Aorta (tissue), 5 donors: ENCODE measurements around the gene FBXO48. TPM values are rescaled to one million over a fixed set of nuclear protein-coding genes. Genes with fewer than 3 reads are reported as not detected.
A peak's percentile ranks its signal among the peaks of the same experiment; 100 is the strongest.

Source experiments
- ATAC-seq: fragments of 200-7000 bp; cut with Tn5 transposase; one replicate; pipeline ENCODE4 v1.9.1; 2022; ENCODE audit warnings: moderate library complexity; ENCODE audit not compliant: low FRiP score
- DNase-seq, 2 donors: peaks; one replicate each; pipeline ENCODE4 v3.0.0-alpha.2; 2020
- H3K27ac ChIP-seq, 2 donors: one replicate each; pipeline ENCODE4 v1.5.1; 2013; ENCODE audit warnings: low read length in 2 of 2, mild to moderate bottlenecking in 2 of 2, moderate library complexity in 2 of 2, control low read depth in 1 of 2, inconsistent platforms in 1 of 2, low read depth in 1 of 2
- H3K27me3 ChIP-seq, 2 donors: one replicate each; pipeline ENCODE4 v1.6.1; 2013; ENCODE audit warnings: control low read depth in 1 of 2, low read length in 1 of 2, mild to moderate bottlenecking in 1 of 2, moderate library complexity in 1 of 2; ENCODE audit not compliant: insufficient read depth in 2 of 2, control insufficient read depth in 1 of 2
- H3K36me3 ChIP-seq, 2 donors: one replicate each; pipeline ENCODE4 v1.6.1; 2013; ENCODE audit warnings: control low read depth in 1 of 2, low read length in 1 of 2, mild to moderate bottlenecking in 1 of 2; ENCODE audit not compliant: insufficient read depth in 2 of 2, control insufficient read depth in 1 of 2
- H3K4me1 ChIP-seq, 2 donors: one replicate each; pipeline ENCODE4 v1.6.1; 2013; ENCODE audit warnings: low read length in 2 of 2, control low read depth in 1 of 2, mild to moderate bottlenecking in 1 of 2, moderate library complexity in 1 of 2; ENCODE audit not compliant: insufficient read depth in 2 of 2, control insufficient read depth in 1 of 2
- H3K4me3 ChIP-seq, 2 donors: one replicate each; pipeline ENCODE4 v1.5.1; 2013; ENCODE audit warnings: low read length in 2 of 2, control low read depth in 1 of 2, mild to moderate bottlenecking in 1 of 2
- H3K9me3 ChIP-seq: one replicate; pipeline ENCODE4 v1.6.1; 2013; ENCODE audit warnings: mild to moderate bottlenecking, low read length; ENCODE audit not compliant: control insufficient read depth
- WGBS, 2 donors: extraction: QIAGEN DNeasy Blood & Tissue Kit; methylation state at CpG; one replicate each; pipeline ENCODE4 v1.1.7; 2013; 5-methylcytosine and 5-hydroxymethylcytosine counted together
- intact Hi-C, 2 donors: fragments of 100-400 bp; cut with DNase I; formaldehyde crosslinking; loops; one replicate each; pipeline versions ENCODE4 v1.14.2 to v1.15.0; 2022
- polyA plus RNA-seq, 2 donors: library from polyadenylated mRNA; stranded (reverse); fragments of 200-250 nt; gene quantifications; one replicate each; pipeline ENCODE4 v1.2.3, GENCODE V29; 2013
- total RNA-seq, 2 donors: library from RNA; stranded (reverse); fragmentation: NEBNext Ultra II Directional; extraction: Animal tissue kit (Norgen Biotek cat#: 25700); gene quantifications; one replicate each; pipeline ENCODE4 v1.2.1, GENCODE V29; 2021
- donor health status: healthy with polysubstance abuse.
- donor health status: Bipolar disorder and iron deficiency.
- donor health status: DM: no; HTN: no; CAD: no.
- donor health status: DM: no; HTN: no; CAD: no.
- donor health status: DM: yes; HTN: yes; CAD: no.

Gene FBXO48
- total and polyA plus RNA-seq, 4 donors = 0.43 to 1.5 (median 1.1) TPM

- 2% methylated on average over 11 of the region's 11 CpGs for WGBS, 2 donors
- Histone ChIP-seq H3K27ac (peak overlapping the region; percentile 11 to 20), H3K4me1 (no peaks in the 10 kb centered on the region), H3K36me3 (no peaks in the 10 kb centered on the region), H3K27me3 (no peaks in the 10 kb centered on the region), H3K9me3 (no peaks in the 10 kb centered on the region), H3K4me3 (peak overlapping the region; percentile 33 to 94)
- no peak for ATAC-seq
- DNase-seq = no peak
- intact Hi-C loops = loop anchor here in 1 of 2 donors (5.0 kb wide), 2 partner anchors 241 to 451 kb away; no protein-coding TSS in a partner anchor
These were observed 725 bp downstream of the FBXO48 start for GRCh38 chr2:68466361-68466777.

DNA sequence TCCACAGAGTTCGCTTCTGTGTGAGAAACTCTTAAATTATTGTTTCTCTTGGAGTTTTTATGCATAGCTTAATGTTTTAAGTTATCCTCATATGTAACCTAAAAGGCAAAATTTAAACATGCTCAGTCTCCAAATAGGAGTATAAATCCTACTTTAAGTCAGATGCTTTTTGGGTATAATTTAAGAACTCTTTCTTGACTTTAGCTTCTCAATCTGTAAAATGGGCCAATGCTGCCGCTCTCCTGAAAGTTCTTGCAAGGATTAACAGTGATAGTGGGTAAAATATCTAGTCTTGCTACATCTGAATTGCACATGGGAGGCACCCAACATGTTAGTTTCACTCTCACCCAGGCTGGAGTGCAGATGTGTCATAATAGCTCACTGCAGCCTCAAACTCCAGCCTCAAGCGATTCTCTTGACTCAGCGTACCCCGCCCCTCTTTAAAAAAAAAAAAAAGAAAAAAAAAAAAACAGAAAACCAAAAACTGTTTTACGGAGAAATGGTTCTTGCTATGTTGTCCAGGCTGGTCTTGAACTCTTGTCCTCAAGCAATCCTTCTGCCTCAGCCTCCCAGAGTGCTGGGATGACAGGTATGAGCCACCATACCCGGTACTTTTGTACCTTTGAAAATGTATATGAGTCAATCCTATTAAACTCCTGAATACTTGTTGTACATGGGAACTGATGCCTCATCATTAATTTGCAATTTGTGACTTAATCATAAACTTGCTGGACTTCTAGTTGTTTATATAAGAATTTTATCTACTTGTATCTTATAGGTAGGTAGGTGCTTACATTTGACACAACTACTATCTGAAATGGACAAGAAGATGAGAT is 1.8 kb downstream of the FBXO48 start:
- intact Hi-C loops = loop anchor here in 1 of 2 donors (5.0 kb wide), 2 partner anchors 242 to 452 kb away; no protein-coding TSS in a partner anchor
- no peak overlapping the region for H3K27ac ChIP-seq

DNA sequence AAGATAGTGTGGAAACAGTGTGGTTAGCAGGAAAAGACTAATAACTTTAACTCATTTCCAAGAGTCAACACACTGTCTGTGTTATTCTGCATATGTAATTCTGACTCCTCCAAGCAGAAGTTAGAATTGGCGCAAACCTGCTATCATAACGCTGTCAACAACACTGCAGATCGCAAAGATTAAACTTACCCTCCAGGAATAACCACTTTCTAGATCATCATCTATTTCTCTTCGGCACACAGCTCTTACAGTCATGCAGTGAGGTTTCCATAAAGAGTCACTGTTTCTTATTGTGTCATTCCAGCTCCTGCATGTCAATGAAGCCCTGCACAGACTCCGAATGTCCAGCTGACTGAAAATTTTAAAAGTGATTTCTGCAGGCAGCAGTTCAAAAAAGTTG is 2.4 kb downstream of the FBXO48 start:
- ATAC-seq (no peak), DNase-seq (no peak)
- Histone ChIP-seq H3K4me1 (no peaks in the 10 kb centered on the region), H3K4me3 (no peak overlapping the region), H3K36me3 (no peaks in the 10 kb centered on the region), H3K9me3 (no peaks in the 10 kb centered on the region), H3K27ac (no peak overlapping the region), H3K27me3 (no peaks in the 10 kb centered on the region)
- WGBS, 2 donors = 96% methylated on average over 5 of the region's 5 CpGs
- intact Hi-C loops = loop anchor here (5.0 kb wide), 3 partner anchors 243 to 453 kb away; no protein-coding TSS in a partner anchor

More for the DNA sequence above, 1.8 kb downstream of the FBXO48 start:
- ATAC-seq (no peak), DNase-seq (no peak)
- H3K9me3 ChIP-seq = no peaks in the 10 kb centered on the region
- H3K4me3 ChIP-seq = no peak overlapping the region
- no peaks in the 10 kb centered on the region for H3K4me1 ChIP-seq
- WGBS, 2 donors = 91 to 93% methylated on average over 7 of the region's 7 CpGs
- H3K36me3 ChIP-seq = no peaks in the 10 kb centered on the region
- H3K27me3 ChIP-seq = no peaks in the 10 kb centered on the region

- no peaks in the 10 kb centered on the region for H3K4me1 ChIP-seq
- intact Hi-C loops = loop anchor here (5.0 kb wide), 1 partner anchor 254 kb away; no protein-coding TSS in a partner anchor
- DNase-seq (no peak), ATAC-seq (no peak)
- WGBS, 2 donors = 0 to 1% methylated on average over 1 of the region's 1 CpG
- H3K4me3 ChIP-seq = no peak overlapping the region
- no peaks in the 10 kb centered on the region for H3K9me3 ChIP-seq
- no peak overlapping the region for H3K27ac ChIP-seq
- no peaks in the 10 kb centered on the region for H3K36me3 ChIP-seq
- no peaks in the 10 kb centered on the region for H3K27me3 ChIP-seq
These were observed 3.7 kb downstream of the FBXO48 start for GRCh38 chr2:68463287-68463877.

DNA sequence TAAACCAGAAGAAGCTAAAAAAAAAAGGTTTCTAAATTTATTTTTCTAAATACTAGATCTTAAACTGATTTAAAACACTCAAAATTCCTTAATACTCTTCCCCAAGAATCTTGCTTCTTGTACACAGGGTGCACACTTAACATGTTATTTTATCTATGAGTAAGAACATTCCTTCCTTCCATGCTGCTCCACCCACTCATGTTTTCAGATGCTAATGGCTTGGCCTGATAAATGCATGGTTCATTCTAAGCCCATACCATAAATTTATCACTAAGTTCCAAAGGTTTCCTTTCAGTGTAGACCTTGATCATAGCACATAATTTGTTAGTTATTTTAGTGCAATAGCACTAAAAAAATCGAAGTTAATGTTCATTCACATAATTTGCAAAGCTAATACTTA is 8.1 kb downstream of the FBXO48 start:
- no peaks in the 10 kb centered on the region for H3K27me3 ChIP-seq
- no peak overlapping the region for H3K4me3 ChIP-seq
- ATAC-seq = no peak
- H3K27ac ChIP-seq = no peak overlapping the region
- 54 to 58% methylated on average over 1 of the region's 1 CpG for WGBS, 2 donors
- no peaks in the 10 kb centered on the region for H3K4me1 ChIP-seq
- H3K9me3 ChIP-seq = no peaks in the 10 kb centered on the region
- no peak for DNase-seq
- intact Hi-C loops = no loop called here
- H3K36me3 ChIP-seq = no peaks in the 10 kb centered on the region

GRCh38 chr2:68456198-68456597 is 10.9 kb downstream of the FBXO48 start:
- intact Hi-C loops = no loop called here
- Histone ChIP-seq H3K27me3 (no peaks in the 10 kb centered on the region), H3K9me3 (no peaks in the 10 kb centered on the region), H3K27ac (no peak overlapping the region), H3K4me3 (no peak overlapping the region), H3K4me1 (no peaks in the 10 kb centered on the region), H3K36me3 (no peaks in the 10 kb centered on the region)
- 88 to 90% methylated on average over 4 of the region's 4 CpGs for WGBS, 2 donors
- ATAC-seq (no peak), DNase-seq (no peak)

GRCh38 chr2:68454719-68455118 is 12.4 kb downstream of the FBXO48 start:
- whole genome bisulfite sequencing, 2 donors = 90 to 92% methylated on average over 3 of the region's 3 CpGs
- intact Hi-C loops = no loop called here
- no peak for ATAC-seq
- H3K36me3 ChIP-seq = no peaks in the 10 kb centered on the region
- H3K9me3 ChIP-seq = no peaks in the 10 kb centered on the region
- H3K4me1 ChIP-seq = no peaks in the 10 kb centered on the region
- no peak overlapping the region for H3K4me3 ChIP-seq
- DNase-seq = no peak
- no peaks in the 10 kb centered on the region for H3K27me3 ChIP-seq
- H3K27ac ChIP-seq = no peak overlapping the region

GRCh38 chr2:68453761-68454360 is 13.2 kb downstream of the FBXO48 start:
- intact Hi-C loops = no loop called here
- Histone ChIP-seq H3K4me1 (no peaks in the 10 kb centered on the region), H3K36me3 (no peaks in the 10 kb centered on the region), H3K4me3 (no peak overlapping the region), H3K27ac (no peak overlapping the region), H3K27me3 (no peaks in the 10 kb centered on the region), H3K9me3 (no peaks in the 10 kb centered on the region)
- peak; percentile 54 for ATAC-seq
- WGBS, 2 donors = 65 to 72% methylated on average over 2 of the region's 2 CpGs
- DNase-seq = no peak
